Stomach (tissue), 9 donors: ENCODE results near the gene ATP5F1D. TPM values are rescaled to one million over a fixed set of nuclear protein-coding genes. Genes with fewer than 3 reads are reported as not detected.
A peak's percentile ranks its signal among the peaks of the same experiment; 100 is the strongest.

ENCODE experiments used
- DNase-seq, 2 donors: peaks; one replicate each; pipeline versions ENCODE4 v3.0.0 to v3.0.0-alpha.2; 2013 to 2019
- H3K27ac ChIP-seq, 5 donors: fragments of 200-600 bp in 4 of 5; sonication (generic) in 4 of 5; one replicate each; pipeline ENCODE4 v1.5.1; 2013 to 2019; ENCODE audit warnings: mild to moderate bottlenecking in 1 of 5, moderate library complexity in 1 of 5
- H3K27me3 ChIP-seq, 3 donors: fragments of 200-600 bp; sonication (generic); one replicate each; pipeline ENCODE4 v1.5.1; 2017 to 2019; ENCODE audit warnings: mixed run types in 1 of 3
- H3K36me3 ChIP-seq, 4 donors: fragments of 200-600 bp; sonication (generic); 1 replicate in 3 of 4; 2 replicates in 1 of 4; pipeline ENCODE4 v1.5.1; 2016 to 2019
- H3K4me1 ChIP-seq, 4 donors: fragments of 200-600 bp; sonication (generic); one replicate each; pipeline ENCODE4 v1.5.1; 2016 to 2019
- H3K4me3 ChIP-seq, 4 donors: fragments of 200-600 bp; sonication (generic) in 3 of 4; one replicate each; pipeline ENCODE4 v1.5.1; 2016 to 2019; ENCODE audit warnings: mild to moderate bottlenecking in 1 of 4
- H3K9me3 ChIP-seq, 4 donors: fragments of 200-600 bp; sonication (generic); one replicate each; pipeline ENCODE4 v1.5.1; 2016 to 2019
- CTCF ChIP-seq, 7 experiments: fragments of 450-650 bp in 4 of 7; fragments of 200-600 bp in 3 of 7; sonication (generic) in 3 of 7; IDR thresholded peaks; one replicate each; pipeline ENCODE4 v1.5.1; 2016 to 2019; ENCODE audit warnings: antibody characterized with exemption in 7 of 7, control low read depth in 2 of 7, mild to moderate bottlenecking in 1 of 7
- EP300 ChIP-seq: sonication (generic); formaldehyde crosslinking; IDR thresholded peaks from one replicate; pipeline ENCODE4 v1.6.1; 2017; ENCODE audit warnings: antibody characterized with exemption
- POLR2A ChIP-seq, 4 donors: fragments of 450-650 bp; IDR thresholded peaks; one replicate each; pipeline ENCODE4 v1.6.1; 2016; ENCODE audit warnings: antibody characterized with exemption in 4 of 4, control low read depth in 2 of 4, mild to moderate bottlenecking in 1 of 4, moderate library complexity in 1 of 4
- POLR2AphosphoS5 ChIP-seq, 3 donors: sonication (generic); formaldehyde crosslinking; IDR thresholded peaks; one replicate each; pipeline ENCODE4 v1.6.1; 2016; ENCODE audit warnings: antibody characterized with exemption in 3 of 3
- WGBS, 5 donors: extraction: QIAGEN DNeasy Blood & Tissue Kit in 3 of 5; methylation state at CpG; one replicate each; pipeline versions ENCODE4 v1.1.5 to v1.1.7; 2013 to 2018; 5-methylcytosine and 5-hydroxymethylcytosine counted together
- intact Hi-C: fragments of 100-400 bp; cut with DNase I; formaldehyde crosslinking; loops from one replicate; pipeline ENCODE4 v1.15.1; 2023; ENCODE audit warnings: low total_unique reads
- polyA plus RNA-seq, 3 donors: library from polyadenylated mRNA; stranded (reverse); fragments of 200-250 nt; gene quantifications; one replicate each; pipeline ENCODE4 v1.2.3, GENCODE V29; 2013
- total RNA-seq, 5 donors: library from RNA; depleted of rRNA; stranded (reverse); fragments of >200 nt; gene quantifications; one replicate each; pipeline versions ENCODE4 v1.1.0 to v1.2.3, GENCODE V29; 2014 to 2016
- donor health status: healthy with polysubstance abuse.
- donor health status: Bipolar disorder and iron deficiency.
- donor health status: healthy.

Gene ATP5F1D
- total and polyA plus RNA-seq, 8 donors, result 26.4 to 905 (median 272) TPM

- peak overlapping the region; percentile 80 to 100 (median 100) for H3K27ac ChIP-seq
- TF ChIP-seq CTCF (IDR thresholded peaks at IDR 0.05) (peak in 2 of 7 experiments; percentile 11 to 31), POLR2AphosphoS5 (IDR thresholded peaks at IDR 0.05) (peak; percentile 29 to 76 (median 70)), EP300 (peak; percentile 50), POLR2A (IDR thresholded peaks at IDR 0.05) (no peak)
- peaks cover 50 to 63% (median 57%) of the 10 kb centered on the region in 4 donors for H3K36me3 ChIP-seq
- 0 to 2% (median 1%) methylated on average over 10 to 26 of the region's 26 CpGs for WGBS, 5 donors
- H3K9me3 ChIP-seq, result no peaks in the 10 kb centered on the region
- no peaks in the 10 kb centered on the region for H3K27me3 ChIP-seq
- peak; percentile 90 to 94 for DNase-seq
- intact Hi-C loops, result no loop called here
- peaks cover 56 to 71% (median 66%) of the 10 kb centered on the region in 4 donors for H3K4me1 ChIP-seq
- H3K4me3 ChIP-seq, result peak overlapping the region; percentile 68 to 94 (median 84)
These were observed 11.4 kb downstream of the ATP5F1D start for GRCh38 chr19:1252821-1253513.

GRCh38 chr19:1253514-1254080 is 12.0 kb downstream of the ATP5F1D start:
- Histone ChIP-seq H3K27ac (peak overlapping the region; percentile 80 to 100 (median 100)), H3K4me1 (peaks cover 59 to 75% (median 70%) of the 10 kb centered on the region in 4 donors), H3K9me3 (no peaks in the 10 kb centered on the region), H3K4me3 (peak overlapping the region; percentile 68 to 94 (median 84)), H3K36me3 (peaks cover 56 to 69% (median 61%) of the 10 kb centered on the region in 4 donors), H3K27me3 (no peaks in the 10 kb centered on the region)
- WGBS, 5 donors, result 27 to 35% (median 32%) methylated on average over 6 to 23 of the region's 23 CpGs
- no peak for TF ChIP-seq POLR2A (IDR thresholded peaks at IDR 0.05)
- no peak for TF ChIP-seq EP300
- TF ChIP-seq POLR2AphosphoS5 (IDR thresholded peaks at IDR 0.05), result peak; percentile 5 to 58 (median 35)
- no peak for TF ChIP-seq CTCF (IDR thresholded peaks at IDR 0.05)
- intact Hi-C loops, result no loop called here
- no peak for DNase-seq

- peak in 1 of 2 donors; percentile 47 for DNase-seq
- TF ChIP-seq POLR2A (IDR thresholded peaks at IDR 0.05) (no peak), CTCF (IDR thresholded peaks at IDR 0.05) (no peak), POLR2AphosphoS5 (IDR thresholded peaks at IDR 0.05) (peak; percentile 13 to 27 (median 25))
- H3K4me3 ChIP-seq, result peak overlapping the region; percentile 68 to 94 (median 84)
- H3K4me1 ChIP-seq, result peaks cover 64 to 80% (median 75%) of the 10 kb centered on the region in 4 donors
- H3K27ac ChIP-seq, result peak overlapping the region; percentile 80 to 100 (median 100)
- WGBS, 5 donors, result 64 to 75% (median 73%) methylated on average over 8 to 37 of the region's 37 CpGs
- no peaks in the 10 kb centered on the region for H3K27me3 ChIP-seq
- intact Hi-C loops, result no loop called here
- peaks cover 57 to 69% (median 61%) of the 10 kb centered on the region in 4 donors for H3K36me3 ChIP-seq
- H3K9me3 ChIP-seq, result no peaks in the 10 kb centered on the region
These were observed 12.6 kb downstream of the ATP5F1D start for GRCh38 chr19:1254081-1254527.

GRCh38 chr19:1254530-1255185 is 13.1 kb downstream of the ATP5F1D start:
- Histone ChIP-seq H3K9me3 (no peaks in the 10 kb centered on the region), H3K36me3 (peaks cover 57 to 69% (median 61%) of the 10 kb centered on the region in 4 donors), H3K27me3 (no peaks in the 10 kb centered on the region), H3K4me3 (peak overlapping the region in 3 of 4 donors; percentile 68 to 94 (median 85)), H3K4me1 (peaks cover 70 to 85% (median 80%) of the 10 kb centered on the region in 4 donors), H3K27ac (peak overlapping the region; percentile 80 to 100 (median 100))
- no peak for DNase-seq
- TF ChIP-seq POLR2A (IDR thresholded peaks at IDR 0.05), result no peak
- peak in 2 of 3 donors; percentile 3 to 5 for TF ChIP-seq POLR2AphosphoS5 (IDR thresholded peaks at IDR 0.05)
- no peak for TF ChIP-seq EP300
- intact Hi-C loops, result no loop called here
- 79 to 83% (median 80%) methylated on average over 19 to 20 of the region's 20 CpGs for WGBS, 5 donors
